ENCODE data around the gene SORCS3. TPM values are rescaled to one million over a fixed set of nuclear protein-coding genes. Genes with fewer than 3 reads are reported as not detected.

Gene SORCS3
- total RNA-seq, 1 donor from 2014 or later = not detected

DNA sequence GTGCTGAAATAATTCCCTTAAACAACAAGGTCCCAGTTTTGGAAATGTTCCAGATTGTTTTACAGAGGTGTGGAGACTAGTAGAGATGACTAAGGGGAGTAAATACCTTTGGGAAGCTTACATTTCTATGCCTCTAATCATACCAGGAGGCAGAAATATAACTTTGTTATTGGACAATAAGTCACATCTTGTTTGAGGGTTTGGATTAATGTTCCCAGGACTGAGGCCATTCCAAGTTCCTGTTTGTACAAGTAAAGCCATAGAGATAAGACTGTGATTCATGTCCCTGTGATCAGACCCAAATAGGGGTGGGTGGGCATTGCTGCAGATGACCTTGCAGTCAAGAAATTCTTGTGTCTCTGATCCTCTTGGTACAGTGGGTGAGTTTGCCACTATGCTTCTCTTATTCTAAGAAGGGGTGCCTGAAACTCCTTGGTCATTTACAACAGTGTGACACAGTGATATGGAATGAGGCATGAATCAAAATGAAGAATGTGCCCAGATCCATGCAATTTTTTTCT lies 508.3 kb downstream of the SORCS3 start:
- Mint-ChIP-seq H3K4me3 (no peak overlapping the region), H3K27me3 (no peaks in the 10 kb centered on the region), H3K27ac (no peak overlapping the region), H3K9me3 (peaks cover 2% of the 10 kb centered on the region), H3K4me1 (no peaks in the 10 kb centered on the region), H3K36me3 (ENCODE audit: low read depth) (no peaks in the 10 kb centered on the region)
- intact Hi-C loops (cut with micrococcal nuclease) = no loop called here
- DNase-seq (no peak), ATAC-seq (ENCODE audit: low read depth) (no peak)
- TF ChIP-seq, protein P1, sequence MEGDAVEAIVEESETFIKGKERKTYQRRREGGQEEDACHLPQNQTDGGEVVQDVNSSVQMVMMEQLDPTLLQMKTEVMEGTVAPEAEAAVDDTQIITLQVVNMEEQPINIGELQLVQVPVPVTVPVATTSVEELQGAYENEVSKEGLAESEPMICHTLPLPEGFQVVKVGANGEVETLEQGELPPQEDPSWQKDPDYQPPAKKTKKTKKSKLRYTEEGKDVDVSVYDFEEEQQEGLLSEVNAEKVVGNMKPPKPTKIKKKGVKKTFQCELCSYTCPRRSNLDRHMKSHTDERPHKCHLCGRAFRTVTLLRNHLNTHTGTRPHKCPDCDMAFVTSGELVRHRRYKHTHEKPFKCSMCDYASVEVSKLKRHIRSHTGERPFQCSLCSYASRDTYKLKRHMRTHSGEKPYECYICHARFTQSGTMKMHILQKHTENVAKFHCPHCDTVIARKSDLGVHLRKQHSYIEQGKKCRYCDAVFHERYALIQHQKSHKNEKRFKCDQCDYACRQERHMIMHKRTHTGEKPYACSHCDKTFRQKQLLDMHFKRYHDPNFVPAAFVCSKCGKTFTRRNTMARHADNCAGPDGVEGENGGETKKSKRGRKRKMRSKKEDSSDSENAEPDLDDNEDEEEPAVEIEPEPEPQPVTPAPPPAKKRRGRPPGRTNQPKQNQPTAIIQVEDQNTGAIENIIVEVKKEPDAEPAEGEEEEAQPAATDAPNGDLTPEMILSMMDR (IDR thresholded peaks at IDR 0.05) = no peak
- ChIA-PET CTCF (no interaction called here), POLR2A (no interaction called here)

- DNase-seq = no peak
- H3K4me1 Mint-ChIP-seq = no peaks in the 10 kb centered on the region
These were observed 509.3 kb downstream of the SORCS3 start for GRCh38 chr10:105150259-105150880.

DNA sequence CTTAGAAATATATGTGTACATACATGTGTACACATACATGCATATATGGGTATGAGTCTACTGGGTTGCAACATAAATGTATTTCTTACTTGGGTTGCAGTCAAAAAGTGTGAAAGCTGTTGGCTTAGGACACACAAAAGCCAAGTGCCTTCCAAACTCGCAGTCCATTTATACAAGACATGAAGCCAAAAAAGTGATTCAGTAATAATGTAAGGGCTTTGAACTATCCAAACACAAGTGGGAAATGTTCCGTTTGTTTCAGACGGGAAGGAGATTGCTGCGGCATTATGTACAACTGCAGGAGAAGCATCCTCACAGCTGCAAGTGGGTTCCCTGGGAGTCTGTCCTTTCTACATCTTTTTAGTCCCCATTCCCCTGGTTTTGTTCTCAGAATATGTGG lies 513.6 kb downstream of the SORCS3 start:
- DNase-seq (no peak), ATAC-seq (ENCODE audit: low read depth) (no peak)
- ChIA-PET CTCF (no interaction called here), POLR2A (no interaction called here)
- H3K4me3 Mint-ChIP-seq = no peak overlapping the region
- peaks cover 2% of the 10 kb centered on the region for H3K9me3 Mint-ChIP-seq
- H3K27me3 Mint-ChIP-seq = no peaks in the 10 kb centered on the region
- no peak overlapping the region for H3K27ac Mint-ChIP-seq
- no peaks in the 10 kb centered on the region for H3K36me3 Mint-ChIP-seq (ENCODE audit: low read depth)
- H3K4me1 Mint-ChIP-seq = no peaks in the 10 kb centered on the region
- TF ChIP-seq, protein P1 (IDR thresholded peaks at IDR 0.05) = no peak
- intact Hi-C loops (cut with micrococcal nuclease) = no loop called here

More at GRCh38 chr10:105150259-105150880, 509.3 kb downstream of the SORCS3 start:
- Mint-ChIP-seq H3K27ac (no peak overlapping the region), H3K4me3 (no peak overlapping the region), H3K9me3 (peaks cover 2% of the 10 kb centered on the region), H3K27me3 (no peaks in the 10 kb centered on the region), H3K36me3 (ENCODE audit: low read depth) (no peaks in the 10 kb centered on the region)
- ChIA-PET CTCF (no interaction called here), POLR2A (no interaction called here)
- ATAC-seq (ENCODE audit: low read depth) = no peak
- intact Hi-C loops (cut with micrococcal nuclease) = no loop called here
- TF ChIP-seq, protein P1 (IDR thresholded peaks at IDR 0.05) = no peak

DNA sequence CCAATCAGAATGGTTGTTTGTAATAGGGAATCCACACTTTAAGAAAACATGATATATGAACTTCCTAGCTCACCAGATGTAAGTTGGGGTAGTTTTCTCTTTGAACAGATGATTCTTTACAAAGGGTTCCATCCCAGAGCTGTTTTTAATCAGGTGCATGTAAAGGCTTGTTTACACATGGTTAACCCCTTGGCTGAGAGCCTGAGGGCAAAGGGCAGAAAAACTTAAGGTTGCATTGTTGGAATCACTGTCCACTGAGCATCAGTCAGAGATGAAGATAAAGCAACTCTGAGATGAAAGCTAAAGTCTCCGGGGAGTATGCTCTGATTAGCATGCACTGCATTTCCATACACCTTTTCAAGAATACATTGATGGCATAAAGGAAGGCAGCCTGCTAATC lies 518.2 kb downstream of the SORCS3 start:
- no peak overlapping the region for H3K4me3 Mint-ChIP-seq
- no peaks in the 10 kb centered on the region for H3K4me1 Mint-ChIP-seq
- intact Hi-C loops (cut with micrococcal nuclease) = no loop called here
- TF ChIP-seq, protein P1 (IDR thresholded peaks at IDR 0.05) = no peak
- no peaks in the 10 kb centered on the region for H3K36me3 Mint-ChIP-seq (ENCODE audit: low read depth)
- no peak overlapping the region for H3K27ac Mint-ChIP-seq
- no peak for ATAC-seq (ENCODE audit: low read depth)
- H3K27me3 Mint-ChIP-seq = no peaks in the 10 kb centered on the region
- no peak for DNase-seq
- POLR2A ChIA-PET = no interaction called here
- H3K9me3 Mint-ChIP-seq = no peaks in the 10 kb centered on the region
- CTCF ChIA-PET = no interaction called here

DNA sequence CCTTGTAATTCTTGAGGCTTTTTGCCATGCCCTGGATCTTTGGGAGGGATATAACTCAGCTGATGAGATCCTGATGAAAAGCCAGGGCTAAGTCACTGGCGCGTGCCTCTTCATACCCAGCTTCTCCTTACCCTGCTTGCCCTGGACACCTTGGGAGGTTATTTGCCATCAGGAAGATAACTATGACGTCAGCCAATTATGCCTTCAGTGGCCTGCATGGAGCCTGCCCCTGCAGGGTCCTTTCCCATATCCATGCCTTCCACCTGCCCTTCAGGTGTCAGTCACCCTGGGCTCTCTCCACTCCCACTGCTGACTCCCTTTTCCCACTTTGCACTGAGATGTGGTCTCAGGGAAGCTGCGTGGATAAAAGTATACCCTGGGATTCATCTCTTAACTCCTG lies 520.1 kb downstream of the SORCS3 start:
- Mint-ChIP-seq H3K36me3 (ENCODE audit: low read depth) (no peaks in the 10 kb centered on the region), H3K4me3 (no peak overlapping the region), H3K4me1 (no peaks in the 10 kb centered on the region), H3K27me3 (no peaks in the 10 kb centered on the region), H3K9me3 (no peaks in the 10 kb centered on the region), H3K27ac (no peak overlapping the region)
- POLR2A ChIA-PET = no interaction called here
- DNase-seq = no peak
- no peak for ATAC-seq (ENCODE audit: low read depth)
- intact Hi-C loops (cut with micrococcal nuclease) = no loop called here
- TF ChIP-seq, protein P1 (IDR thresholded peaks at IDR 0.05) = no peak
- CTCF ChIA-PET = no interaction called here
